ENCODE measurements around the gene AGPAT2.
A peak's percentile ranks its signal among the peaks of the same experiment; 100 is the strongest.

Gene AGPAT2

DNA sequence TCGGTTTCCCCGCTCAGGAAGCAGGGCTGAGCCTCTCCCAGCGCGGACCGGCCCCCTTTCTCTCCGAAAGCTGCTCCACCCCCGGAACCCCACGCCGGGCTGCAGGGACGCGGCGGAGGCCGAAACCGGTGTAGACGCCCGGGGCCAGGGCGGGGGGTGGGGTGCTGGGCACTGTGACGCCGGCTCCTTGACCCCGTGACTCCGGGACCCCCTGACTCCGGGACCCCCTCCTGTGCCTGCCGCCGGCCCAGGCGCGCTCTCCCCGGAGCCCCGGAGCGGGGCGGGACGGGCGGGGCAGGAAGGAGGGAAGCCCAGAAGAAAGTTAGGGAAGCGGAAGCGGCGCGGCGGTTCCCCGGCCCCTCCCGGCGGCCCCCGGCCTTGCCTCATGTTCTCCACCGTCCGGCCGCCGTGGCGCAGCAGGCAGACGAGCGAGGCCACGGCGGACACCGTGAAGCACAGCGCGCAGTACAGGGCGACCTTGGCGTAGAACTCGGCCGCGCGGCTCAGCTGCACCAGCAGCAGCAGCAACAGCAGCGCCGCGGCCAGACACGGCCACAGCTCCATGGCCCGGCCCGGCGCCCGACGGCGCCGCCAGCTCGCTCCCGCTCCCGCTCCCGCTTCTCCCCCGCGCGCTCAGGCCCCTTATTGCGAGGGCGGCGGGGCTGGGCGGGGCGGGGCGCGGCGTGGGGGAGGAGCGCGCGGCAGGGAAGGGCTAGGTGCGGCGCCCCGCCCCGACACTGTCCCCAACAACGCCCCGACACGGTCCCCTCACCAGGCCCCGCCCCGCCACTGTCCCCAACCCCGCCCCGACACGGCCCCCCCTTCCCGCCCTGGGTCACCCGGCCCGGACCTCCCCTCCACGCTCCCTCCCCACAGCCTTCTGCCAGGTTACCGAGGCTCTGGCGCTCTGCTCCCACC, at the start of gene AGPAT2:
Gene AGPAT2 (minus strand): TSS at position 664 of the 918 bp plus-strand sequence. CDS start 100 bp downstream, at position 564.
- no peak for DNase-seq (ENCODE audit: low read depth)
- TF ChIP-seq, protein P1, sequence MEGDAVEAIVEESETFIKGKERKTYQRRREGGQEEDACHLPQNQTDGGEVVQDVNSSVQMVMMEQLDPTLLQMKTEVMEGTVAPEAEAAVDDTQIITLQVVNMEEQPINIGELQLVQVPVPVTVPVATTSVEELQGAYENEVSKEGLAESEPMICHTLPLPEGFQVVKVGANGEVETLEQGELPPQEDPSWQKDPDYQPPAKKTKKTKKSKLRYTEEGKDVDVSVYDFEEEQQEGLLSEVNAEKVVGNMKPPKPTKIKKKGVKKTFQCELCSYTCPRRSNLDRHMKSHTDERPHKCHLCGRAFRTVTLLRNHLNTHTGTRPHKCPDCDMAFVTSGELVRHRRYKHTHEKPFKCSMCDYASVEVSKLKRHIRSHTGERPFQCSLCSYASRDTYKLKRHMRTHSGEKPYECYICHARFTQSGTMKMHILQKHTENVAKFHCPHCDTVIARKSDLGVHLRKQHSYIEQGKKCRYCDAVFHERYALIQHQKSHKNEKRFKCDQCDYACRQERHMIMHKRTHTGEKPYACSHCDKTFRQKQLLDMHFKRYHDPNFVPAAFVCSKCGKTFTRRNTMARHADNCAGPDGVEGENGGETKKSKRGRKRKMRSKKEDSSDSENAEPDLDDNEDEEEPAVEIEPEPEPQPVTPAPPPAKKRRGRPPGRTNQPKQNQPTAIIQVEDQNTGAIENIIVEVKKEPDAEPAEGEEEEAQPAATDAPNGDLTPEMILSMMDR (IDR thresholded peaks at IDR 0.05; ENCODE audit: control insufficient read depth, extremely low read depth, insufficient read depth) = no peak
- H3K4me3 ChIP-seq (ENCODE audit: low read depth, low read length) = peak within 1 kb of the TSS; percentile 70

DNA sequence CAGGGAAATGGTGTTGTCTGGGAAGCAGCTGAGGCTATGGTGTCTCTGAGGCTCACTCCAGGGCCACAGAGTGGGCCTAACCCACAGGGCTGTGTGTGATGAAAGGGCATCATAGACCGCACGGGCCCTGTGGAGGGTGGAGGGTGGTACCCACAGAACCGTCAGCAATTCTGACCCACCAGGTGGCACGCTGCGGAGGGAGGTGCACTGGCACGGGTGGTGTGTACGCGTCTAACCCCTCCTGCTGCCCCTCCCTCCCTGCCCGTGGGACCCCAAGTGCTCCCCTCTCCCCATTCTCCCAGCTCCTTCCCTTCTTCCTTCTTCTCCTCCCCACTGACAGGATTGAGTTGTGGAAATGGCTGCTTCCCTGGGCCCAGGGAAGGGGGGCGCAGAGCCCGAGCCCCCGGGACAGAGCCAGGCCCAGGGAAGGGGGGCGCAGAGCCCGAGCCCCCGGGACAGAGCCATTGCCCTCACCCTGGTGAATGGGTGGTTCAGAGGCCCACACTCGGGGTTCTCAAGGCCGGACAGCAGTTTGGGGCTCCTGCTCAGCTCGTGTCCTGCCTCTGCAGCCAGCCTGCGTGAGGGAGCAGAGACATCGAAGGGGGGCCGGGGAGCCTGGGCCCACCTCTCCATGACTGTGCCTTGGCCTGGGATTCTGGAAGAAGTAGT, 48.7 kb upstream of the AGPAT2 start:
- TF ChIP-seq, protein P1 (IDR thresholded peaks at IDR 0.05; ENCODE audit: control insufficient read depth, extremely low read depth, insufficient read depth) = no peak
- no peak overlapping the region for H3K4me3 ChIP-seq (ENCODE audit: low read depth, low read length)

DNA sequence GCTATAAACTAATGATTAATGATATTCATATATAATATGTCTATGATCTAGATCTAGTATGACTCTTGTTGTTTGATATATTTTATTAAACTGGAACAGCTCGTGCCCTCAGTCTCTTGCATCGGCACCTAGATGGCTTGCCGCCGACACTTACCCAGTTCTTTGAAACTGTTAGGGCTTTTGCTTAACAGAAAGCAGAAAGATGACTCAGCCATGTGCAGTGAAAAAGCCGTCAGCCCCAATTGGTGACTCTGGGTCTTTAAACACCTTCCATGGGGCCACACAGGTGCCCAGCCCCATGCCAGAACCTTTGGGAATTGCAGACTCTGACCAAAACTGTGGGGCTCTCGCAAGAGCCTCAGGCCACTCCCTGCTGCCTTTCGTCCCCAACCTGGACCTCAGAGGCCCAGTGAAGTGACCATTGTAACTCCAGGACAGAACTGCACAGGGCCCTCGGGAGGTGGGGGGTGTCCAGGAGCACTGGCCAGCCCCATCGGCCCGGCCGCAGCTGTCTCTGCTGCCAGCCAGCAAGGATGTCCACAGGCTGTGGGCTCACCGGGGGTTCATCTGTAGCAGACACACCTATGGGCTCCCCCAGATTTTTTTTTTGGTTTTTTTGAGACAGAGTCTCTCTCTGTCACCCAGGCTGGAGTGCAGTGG, 47.7 kb upstream of the AGPAT2 start:
- TF ChIP-seq, protein P1 (IDR thresholded peaks at IDR 0.05; ENCODE audit: control insufficient read depth, extremely low read depth, insufficient read depth) = no peak
- no peak overlapping the region for H3K4me3 ChIP-seq (ENCODE audit: low read depth, low read length)
- DNase-seq (ENCODE audit: low read depth) = no peak

More for the DNA sequence above, 48.7 kb upstream of the AGPAT2 start:
- DNase-seq (ENCODE audit: low read depth) = no peak

DNA sequence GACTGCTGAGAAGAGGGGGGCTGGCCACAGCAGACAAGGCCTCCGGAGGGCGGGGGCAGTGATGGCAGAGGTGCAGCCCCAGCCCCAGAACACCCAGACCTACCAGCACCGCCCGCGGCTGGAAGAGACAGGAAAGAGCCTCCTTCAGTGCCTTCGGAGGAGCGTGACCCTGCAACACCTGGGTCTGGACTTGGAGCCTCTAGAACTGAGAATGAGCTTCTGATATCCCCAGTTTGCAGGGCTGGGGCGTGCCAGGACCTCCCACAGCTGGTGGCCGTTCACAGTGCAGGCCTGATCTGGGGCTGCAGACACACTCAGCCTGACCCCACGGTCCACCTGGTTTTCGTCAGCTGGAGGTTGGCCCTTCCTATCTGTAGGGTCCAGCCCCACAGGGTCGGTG, 46.4 kb upstream of the AGPAT2 start:
- no peak overlapping the region for H3K4me3 ChIP-seq (ENCODE audit: low read depth, low read length)
- no peak for DNase-seq (ENCODE audit: low read depth)
- TF ChIP-seq, protein P1 (IDR thresholded peaks at IDR 0.05; ENCODE audit: control insufficient read depth, extremely low read depth, insufficient read depth) = no peak

DNA sequence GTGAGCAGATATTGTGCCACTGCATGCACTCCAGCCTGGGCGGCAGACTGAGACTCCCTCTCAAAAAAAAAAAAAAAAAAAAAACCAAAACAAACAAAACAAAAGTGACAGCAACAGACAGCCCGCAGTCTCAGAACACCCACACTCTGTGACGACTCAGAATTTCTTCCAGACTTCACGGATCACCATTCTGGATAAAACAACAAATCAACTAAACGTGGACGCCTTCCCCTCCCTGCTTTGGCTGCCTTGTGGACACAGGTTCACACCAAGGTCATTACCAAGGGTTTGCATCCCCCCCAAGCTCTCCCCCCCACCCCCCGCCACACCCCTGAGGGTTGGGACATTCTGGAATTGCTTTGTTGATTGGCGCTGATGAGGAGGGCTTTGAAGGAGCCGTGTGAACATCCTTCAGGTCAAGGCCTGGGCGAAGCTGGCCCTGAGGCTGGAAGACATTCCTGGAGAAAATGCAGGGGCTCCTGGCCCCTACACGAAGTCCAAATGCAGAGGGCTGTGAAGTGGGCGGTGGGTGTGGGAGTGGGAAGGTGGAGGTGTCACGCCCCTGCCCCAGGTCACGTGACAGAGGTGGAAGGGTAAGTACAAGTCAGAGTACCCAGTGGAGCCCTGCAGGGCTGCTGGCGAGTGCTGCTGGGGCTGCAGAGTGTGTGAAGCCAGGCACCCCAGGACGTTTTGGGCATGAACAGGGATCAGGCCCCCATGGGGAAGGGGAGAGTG, 45.4 kb upstream of the AGPAT2 start:
- TF ChIP-seq, protein P1 (IDR thresholded peaks at IDR 0.05; ENCODE audit: control insufficient read depth, extremely low read depth, insufficient read depth) = no peak
- H3K4me3 ChIP-seq (ENCODE audit: low read depth, low read length) = no peak overlapping the region
- DNase-seq (ENCODE audit: low read depth) = no peak

DNA sequence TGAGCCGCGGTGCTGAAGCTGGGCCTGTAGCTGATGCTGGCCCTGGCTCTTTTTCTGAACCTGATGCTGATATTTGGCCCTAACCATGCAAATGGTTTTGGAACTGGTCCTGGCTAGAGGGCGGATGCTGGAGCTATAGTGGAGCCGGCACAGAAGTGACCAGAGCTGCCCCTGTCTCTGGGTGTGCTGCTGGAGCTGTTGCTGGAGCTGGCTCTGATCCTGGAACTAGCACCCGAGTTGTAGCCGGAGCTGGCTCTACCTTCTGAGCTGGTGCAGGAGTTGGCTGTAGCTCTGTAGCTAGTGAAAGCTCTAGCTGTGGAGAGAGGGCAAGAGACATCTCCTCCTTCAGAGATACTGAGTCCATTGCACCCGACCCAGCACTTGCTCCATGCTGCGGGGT, 42.7 kb upstream of the AGPAT2 start:
- no peak overlapping the region for H3K4me3 ChIP-seq (ENCODE audit: low read depth, low read length)
- DNase-seq (ENCODE audit: low read depth) = no peak
- TF ChIP-seq, protein P1 (IDR thresholded peaks at IDR 0.05; ENCODE audit: control insufficient read depth, extremely low read depth, insufficient read depth) = no peak
